HG03045 (cell line): ENCODE measurements around the gene FFAR3.
"Not testable (repeated sequence)": the region's sequence is repeated elsewhere in the genome, so short reads cannot be mapped to it uniquely, and the experiment has no call there.

ENCODE experiments used
- ATAC-seq: cut with Tn5 transposase; IDR thresholded peaks from one replicate; pipeline ENCODE4 v1.9.1; 2021; ENCODE audit warnings: mild to moderate bottlenecking, moderate library complexity; ENCODE audit not compliant: unreplicated experiment

Gene FFAR3

DNA sequence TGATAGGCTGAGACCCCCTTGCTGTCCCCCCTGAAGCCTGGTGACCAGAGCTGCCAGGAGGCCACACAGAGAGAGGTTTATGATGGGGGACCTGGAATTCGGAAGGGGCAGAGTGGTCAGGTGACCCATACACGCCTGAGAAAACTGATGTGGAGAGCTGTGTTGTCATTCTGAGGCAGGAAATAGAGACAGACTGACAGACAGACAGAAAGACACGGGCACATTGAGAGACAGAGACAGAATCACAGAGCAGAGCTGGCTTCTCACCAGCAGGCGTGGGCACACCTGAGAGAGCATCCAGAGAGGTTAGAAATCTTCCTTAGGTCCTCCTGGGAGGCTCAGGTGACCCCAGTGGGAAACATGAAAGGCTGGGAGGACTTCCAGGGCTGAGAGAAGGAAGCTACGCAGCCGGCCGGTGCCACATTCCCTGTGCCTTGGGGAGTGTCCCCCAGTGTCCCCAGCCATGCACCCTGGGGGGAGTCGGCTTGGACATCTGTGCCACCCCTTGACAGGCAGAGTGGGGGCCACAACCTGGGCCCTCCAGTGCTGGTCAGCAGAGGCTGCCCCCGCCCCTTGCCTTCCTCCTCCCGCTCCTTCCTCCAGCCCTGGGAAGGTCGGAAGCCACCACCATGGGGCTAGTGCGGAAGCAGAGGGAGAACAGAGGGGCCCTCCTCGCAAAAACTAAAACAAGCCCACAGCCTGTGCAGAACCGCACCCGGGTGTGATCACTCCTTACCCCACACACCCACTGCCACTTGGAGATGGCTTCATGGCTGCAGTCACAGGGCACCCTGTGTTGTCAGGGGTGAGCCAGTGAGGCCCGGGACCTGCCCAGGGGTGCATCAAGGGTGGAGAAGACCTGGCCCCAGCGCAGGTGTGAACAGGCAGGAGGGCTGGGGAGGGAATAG lies 8.4 kb upstream of the FFAR3 start:
- no peak for ATAC-seq

GRCh38 chr19:35350591-35350990 lies 7.7 kb upstream of the FFAR3 start:
- no peak for ATAC-seq

DNA sequence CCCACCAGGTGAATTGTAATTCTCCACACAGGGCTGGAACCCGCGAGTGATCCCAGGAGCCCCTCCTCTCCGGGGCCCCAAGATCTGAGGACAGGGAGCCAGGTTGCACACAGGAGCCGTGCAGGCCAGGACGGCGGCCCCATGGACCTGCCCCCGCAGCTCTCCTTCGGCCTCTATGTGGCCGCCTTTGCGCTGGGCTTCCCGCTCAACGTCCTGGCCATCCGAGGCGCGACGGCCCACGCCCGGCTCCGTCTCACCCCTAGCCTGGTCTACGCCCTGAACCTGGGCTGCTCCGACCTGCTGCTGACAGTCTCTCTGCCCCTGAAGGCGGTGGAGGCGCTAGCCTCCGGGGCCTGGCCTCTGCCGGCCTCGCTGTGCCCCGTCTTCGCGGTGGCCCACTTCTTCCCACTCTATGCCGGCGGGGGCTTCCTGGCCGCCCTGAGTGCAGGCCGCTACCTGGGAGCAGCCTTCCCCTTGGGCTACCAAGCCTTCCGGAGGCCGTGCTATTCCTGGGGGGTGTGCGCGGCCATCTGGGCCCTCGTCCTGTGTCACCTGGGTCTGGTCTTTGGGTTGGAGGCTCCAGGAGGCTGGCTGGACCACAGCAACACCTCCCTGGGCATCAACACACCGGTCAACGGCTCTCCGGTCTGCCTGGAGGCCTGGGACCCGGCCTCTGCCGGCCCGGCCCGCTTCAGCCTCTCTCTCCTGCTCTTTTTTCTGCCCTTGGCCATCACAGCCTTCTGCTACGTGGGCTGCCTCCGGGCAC lies 6.7 kb upstream of the FFAR3 start:
- ATAC-seq = no peak

GRCh38 chr19:35352177-35352447 lies 6.1 kb upstream of the FFAR3 start:
- ATAC-seq = no peak

DNA sequence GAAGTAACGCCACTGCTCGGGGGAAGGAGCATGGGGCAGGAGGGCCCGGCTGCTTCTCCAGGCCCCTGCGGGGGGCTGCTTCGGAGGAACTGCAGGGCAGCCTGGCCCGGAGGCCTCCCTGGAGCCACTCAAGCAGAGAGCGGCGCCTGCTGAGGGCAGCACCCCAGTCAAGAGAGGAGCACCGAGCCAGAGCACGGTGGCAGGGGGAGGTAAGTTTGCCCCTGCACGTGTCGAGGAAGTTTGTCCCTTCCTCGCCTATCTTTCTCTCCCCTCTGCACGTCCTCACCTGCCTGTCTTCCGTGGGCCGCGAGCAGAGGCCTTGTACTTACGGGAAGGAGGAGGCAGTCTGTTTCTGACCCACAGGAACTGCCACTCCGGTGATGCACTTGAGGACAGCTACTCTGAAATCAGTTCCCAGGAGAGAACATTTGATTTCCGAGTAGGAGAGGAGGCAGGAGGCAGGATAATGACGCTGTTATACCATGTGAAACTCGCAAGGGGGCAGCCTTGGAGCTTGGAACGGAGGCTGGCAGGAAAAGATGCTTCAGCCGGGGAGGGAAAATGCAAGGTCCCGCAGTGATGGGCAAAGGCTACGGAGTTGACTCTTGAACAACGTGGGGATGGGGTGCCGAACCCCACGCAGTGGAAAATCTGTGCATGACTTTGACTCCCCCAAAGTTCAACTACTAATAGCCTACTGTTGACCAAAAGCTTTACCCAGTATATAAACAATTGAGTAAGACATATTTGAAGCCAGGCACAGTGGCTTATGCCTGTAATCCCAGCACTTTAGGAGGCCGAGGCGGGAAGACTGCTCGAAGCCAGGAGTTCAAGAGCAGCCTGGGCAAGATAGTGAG lies 5.6 kb upstream of the FFAR3 start:
- ATAC-seq = no peak

GRCh38 chr19:35353635-35354034 lies 4.6 kb upstream of the FFAR3 start:
- no peak for ATAC-seq

DNA sequence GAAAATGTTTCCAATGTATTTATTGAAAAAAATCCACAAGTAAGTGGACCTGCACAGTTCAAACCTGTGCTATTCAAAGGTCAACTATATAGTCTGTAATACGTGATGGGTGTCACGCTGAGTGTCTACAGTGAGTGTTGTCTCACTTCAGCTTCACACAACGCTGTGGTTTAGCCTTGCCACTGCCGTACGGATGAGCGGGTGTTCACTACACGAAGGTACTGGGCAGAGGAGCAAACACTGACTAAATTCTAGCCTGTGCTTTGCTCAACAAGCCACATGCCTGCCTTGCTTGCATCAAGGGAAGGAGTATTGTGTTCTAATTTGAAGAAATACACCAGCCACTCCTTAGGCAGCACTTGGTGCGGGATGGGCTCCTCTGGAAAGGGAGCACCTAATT lies 3.4 kb upstream of the FFAR3 start:
- ATAC-seq = no peak

GRCh38 chr19:35355791-35356460 lies 2.3 kb upstream of the FFAR3 start:
- ATAC-seq = no peak

- not testable (repeated sequence) for ATAC-seq
These were observed 574 bp downstream of the FFAR3 start for GRCh38 chr19:35358834-35359233.

DNA sequence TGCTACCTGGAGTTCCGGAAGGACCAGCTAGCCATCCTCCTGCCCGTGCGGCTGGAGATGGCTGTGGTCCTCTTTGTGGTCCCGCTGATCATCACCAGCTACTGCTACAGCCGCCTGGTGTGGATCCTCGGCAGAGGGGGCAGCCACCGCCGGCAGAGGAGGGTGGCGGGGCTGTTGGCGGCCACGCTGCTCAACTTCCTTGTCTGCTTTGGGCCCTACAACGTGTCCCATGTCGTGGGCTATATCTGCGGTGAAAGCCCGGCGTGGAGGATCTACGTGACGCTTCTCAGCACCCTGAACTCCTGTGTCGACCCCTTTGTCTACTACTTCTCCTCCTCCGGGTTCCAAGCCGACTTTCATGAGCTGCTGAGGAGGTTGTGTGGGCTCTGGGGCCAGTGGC lies 1.1 kb downstream of the FFAR3 start:
- ATAC-seq = not testable (repeated sequence)

GRCh38 chr19:35360081-35360480 lies 1.8 kb downstream of the FFAR3 start:
- not testable (repeated sequence) for ATAC-seq

- no peak for ATAC-seq
These were observed 2.7 kb downstream of the FFAR3 start for GRCh38 chr19:35360880-35361420.

DNA sequence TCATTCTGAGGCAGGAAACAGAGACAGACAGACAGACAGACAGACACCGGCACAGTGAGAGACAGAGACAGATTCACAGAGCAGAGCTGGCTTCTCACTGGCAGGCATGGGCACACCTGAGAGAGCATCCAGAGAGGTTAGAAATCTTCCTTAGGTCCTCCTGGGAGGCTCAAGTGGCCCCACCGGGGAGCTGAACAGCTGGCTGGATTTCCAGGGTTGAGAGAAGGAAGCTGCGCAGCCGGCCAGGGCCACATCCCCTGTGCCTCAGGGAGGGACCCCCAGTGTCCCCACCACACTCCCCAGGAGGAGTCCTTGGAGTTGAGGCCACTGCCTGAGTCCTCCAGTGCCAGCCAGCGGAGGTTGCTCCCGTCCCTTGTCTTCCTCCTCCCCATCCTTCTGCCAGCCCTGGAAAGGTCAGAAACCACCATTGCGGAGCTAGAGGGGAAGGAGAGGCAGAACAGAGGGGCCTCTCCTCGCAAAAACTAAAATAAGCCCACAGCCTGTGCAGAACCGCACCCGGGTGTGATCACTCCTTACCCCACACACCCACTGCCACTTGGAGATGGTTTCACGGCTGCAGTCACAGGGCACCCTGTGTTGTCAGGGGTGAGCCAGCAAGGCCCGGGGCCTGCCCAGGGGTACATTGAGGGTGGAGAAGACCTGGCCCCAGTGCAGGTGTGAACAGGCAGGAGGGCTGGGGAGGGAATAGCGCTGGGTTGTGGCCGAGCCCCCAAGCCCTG lies 4.2 kb downstream of the FFAR3 start:
- no peak for ATAC-seq

- ATAC-seq = no peak
These were observed 4.8 kb downstream of the FFAR3 start for GRCh38 chr19:35363001-35363590.

- ATAC-seq = no peak
These were observed 5.6 kb downstream of the FFAR3 start for GRCh38 chr19:35363711-35364425.

GRCh38 chr19:35365303-35365702 lies 7.0 kb downstream of the FFAR3 start:
- no peak for ATAC-seq

- no peak for ATAC-seq
These were observed 10.1 kb downstream of the FFAR3 start for GRCh38 chr19:35368378-35368777.

DNA sequence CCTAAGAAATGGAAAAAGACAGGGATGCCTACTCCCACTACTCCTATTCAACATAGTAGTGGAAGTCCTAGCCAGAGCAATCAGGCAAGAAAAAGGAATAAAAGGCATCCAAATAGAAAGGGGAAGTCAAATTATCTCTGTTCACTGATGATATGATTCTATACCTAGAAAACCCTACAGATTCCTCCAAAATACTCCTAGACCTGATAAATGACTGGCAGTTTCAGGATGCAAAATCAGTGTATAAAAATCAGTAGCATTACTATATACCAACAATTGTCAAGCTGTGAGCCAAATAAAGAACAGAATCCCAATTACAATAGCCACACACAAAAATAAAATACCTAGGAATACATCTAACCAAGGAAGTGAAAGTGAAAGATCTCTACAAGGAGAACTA lies 11.3 kb downstream of the FFAR3 start:
- no peak for ATAC-seq

GRCh38 chr19:35370722-35371121 lies 12.5 kb downstream of the FFAR3 start, which contains the start of gene GPR42:
Gene GPR42 (plus strand): TSS chr19:35371068. CDS start chr19:35371360, 292 bp downstream.
- no peak for ATAC-seq
